Activated CD4-positive, alpha-beta memory T cell treated with anti-CD3 and anti-CD28 coated beads, Interleukin-2, amount 10 ng/mL, durations not matched to agents 7 days and 5 days (primary cell): ENCODE results near the gene AXIN1. TPM values are rescaled to one million over a fixed set of nuclear protein-coding genes. Genes with fewer than 3 reads are reported as not detected.
"Not testable (repeated sequence)": the region's sequence is repeated elsewhere in the genome, so short reads cannot be mapped to it uniquely, and the experiment has no call there.

ENCODE experiments used
- CTCF ChIA-PET: fragments of 350-600 bp; sonication (Branson Sonifier 250); formaldehyde crosslinking; loops from one replicate; lab custom pipeline; 2021; ENCODE audit warnings: antibody characterized with exemption, inconsistent platforms; lab: Charles Lee
- POLR2A ChIA-PET: fragments of 350-600 bp; sonication (Branson Sonifier 250); formaldehyde crosslinking; loops from one replicate; lab custom pipeline; 2021; ENCODE audit warnings: antibody characterized with exemption; lab: Charles Lee
- DNase-seq: peaks from one replicate; pipeline ENCODE4 v3.0.0-alpha.2; 2020
- H3K27ac Mint-ChIP-seq: one replicate; pipeline ENCODE4 v1.8.0; 2021; ENCODE audit warnings: mild to moderate bottlenecking, mixed read lengths
- H3K27me3 Mint-ChIP-seq: one replicate; pipeline ENCODE4 v1.8.0; 2021; ENCODE audit warnings: mixed read lengths
- H3K36me3 Mint-ChIP-seq: one replicate; pipeline ENCODE4 v1.8.0; 2021; ENCODE audit warnings: low read depth, mixed read lengths
- H3K4me1 Mint-ChIP-seq: one replicate; pipeline ENCODE4 v1.8.0; 2021; ENCODE audit warnings: mixed read lengths
- H3K4me3 Mint-ChIP-seq: one replicate; pipeline ENCODE4 v1.8.0; 2021; ENCODE audit warnings: mild to moderate bottlenecking, mixed read lengths
- H3K9me3 Mint-ChIP-seq: one replicate; pipeline ENCODE4 v1.8.0; 2021; ENCODE audit warnings: mixed read lengths
- total RNA-seq, 2 experiments: library from RNA; stranded (reverse); gene quantifications; one replicate each; pipeline ENCODE4 v1.2.3, GENCODE V29; 2021

AXIN1 gene
- total RNA-seq, 2 experiments from 2014 or later: 25.4 to 25.7 TPM

DNA sequence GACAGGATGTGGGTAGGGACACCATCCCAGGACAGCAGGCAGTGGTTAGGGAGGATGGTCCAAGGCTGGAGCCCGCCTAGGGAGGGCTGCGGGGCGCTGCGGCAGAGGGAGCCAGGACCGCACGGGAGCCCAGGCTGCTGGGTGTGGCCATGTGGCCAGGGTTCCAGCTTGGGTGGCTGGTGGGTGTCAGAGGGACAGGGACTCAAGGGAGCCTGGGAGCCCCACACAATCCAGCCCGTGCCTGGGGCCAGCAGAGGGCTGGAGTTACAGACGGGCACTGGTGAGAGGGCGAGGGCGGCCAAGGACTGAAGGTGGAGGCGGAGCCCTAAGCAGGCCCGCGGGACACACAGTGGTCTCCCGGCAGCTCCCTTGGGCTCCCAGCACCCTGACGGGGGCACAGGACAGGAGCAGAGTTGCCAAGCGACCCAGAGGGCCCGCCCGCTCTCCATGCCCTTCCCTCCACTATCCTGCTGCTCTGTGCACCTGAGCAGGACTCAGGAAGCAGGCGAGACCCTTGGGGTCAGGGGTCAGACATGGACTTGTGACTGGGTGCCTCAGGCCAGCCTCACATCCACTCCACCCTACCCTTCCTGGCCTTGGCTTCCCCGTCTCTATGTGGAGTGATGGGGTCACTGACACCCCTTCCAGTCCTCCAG lies 10.7 kb upstream of the AXIN1 start:
- POLR2A ChIA-PET: interaction anchor here (1.5 kb wide), 1 partner anchor 10 kb away, joined by 3 read pairs; no protein-coding TSS in a partner anchor
- no peaks in the 10 kb centered on the region for H3K27me3 Mint-ChIP-seq
- H3K36me3 Mint-ChIP-seq: peaks cover 5% of the 10 kb centered on the region
- peaks cover 5% of the 10 kb centered on the region for H3K4me1 Mint-ChIP-seq
- no peak overlapping the region for H3K27ac Mint-ChIP-seq
- H3K9me3 Mint-ChIP-seq: no peaks in the 10 kb centered on the region
- no peak for DNase-seq
- CTCF ChIA-PET: interaction anchor here (0.8 to 3.5 kb wide), 4 partner anchors 128 to 266 kb away, joined by 3 to 24 read pairs (median 14); partner anchors contain the start of gene FAM234A
- H3K4me3 Mint-ChIP-seq: no peak overlapping the region

DNA sequence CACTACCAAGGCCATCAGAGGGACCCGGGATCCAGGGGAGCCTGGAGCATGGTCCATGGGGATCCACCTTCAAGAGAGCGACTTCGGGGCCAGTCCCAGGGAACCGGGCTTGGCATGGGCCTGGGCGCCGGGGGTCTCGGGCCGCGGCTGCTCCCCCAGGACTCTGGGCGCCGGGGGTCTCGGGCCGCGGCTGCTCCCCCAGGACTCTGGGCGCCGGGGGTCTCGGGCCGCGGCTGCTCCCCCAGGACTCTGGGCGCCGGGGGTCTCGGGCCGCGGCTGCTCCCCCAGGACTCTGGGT lies 10.1 kb upstream of the AXIN1 start:
- ChIA-PET CTCF (interaction anchor here (0.5 to 3.5 kb wide), 13 partner anchors 13 to 309 kb away, joined by 3 to 24 read pairs (median 4); partner anchors contain the start of genes FAM234A, POLR3K and SNRNP25), POLR2A (interaction anchor here (1.0 to 1.5 kb wide), 3 partner anchors 9 to 258 kb away, joined by 3 to 5 read pairs (median 3); no protein-coding TSS in a partner anchor)
- not testable (repeated sequence) for H3K4me1 Mint-ChIP-seq, H3K27ac Mint-ChIP-seq, DNase-seq, H3K9me3 Mint-ChIP-seq, H3K36me3 Mint-ChIP-seq, H3K27me3 Mint-ChIP-seq, H3K4me3 Mint-ChIP-seq

DNA sequence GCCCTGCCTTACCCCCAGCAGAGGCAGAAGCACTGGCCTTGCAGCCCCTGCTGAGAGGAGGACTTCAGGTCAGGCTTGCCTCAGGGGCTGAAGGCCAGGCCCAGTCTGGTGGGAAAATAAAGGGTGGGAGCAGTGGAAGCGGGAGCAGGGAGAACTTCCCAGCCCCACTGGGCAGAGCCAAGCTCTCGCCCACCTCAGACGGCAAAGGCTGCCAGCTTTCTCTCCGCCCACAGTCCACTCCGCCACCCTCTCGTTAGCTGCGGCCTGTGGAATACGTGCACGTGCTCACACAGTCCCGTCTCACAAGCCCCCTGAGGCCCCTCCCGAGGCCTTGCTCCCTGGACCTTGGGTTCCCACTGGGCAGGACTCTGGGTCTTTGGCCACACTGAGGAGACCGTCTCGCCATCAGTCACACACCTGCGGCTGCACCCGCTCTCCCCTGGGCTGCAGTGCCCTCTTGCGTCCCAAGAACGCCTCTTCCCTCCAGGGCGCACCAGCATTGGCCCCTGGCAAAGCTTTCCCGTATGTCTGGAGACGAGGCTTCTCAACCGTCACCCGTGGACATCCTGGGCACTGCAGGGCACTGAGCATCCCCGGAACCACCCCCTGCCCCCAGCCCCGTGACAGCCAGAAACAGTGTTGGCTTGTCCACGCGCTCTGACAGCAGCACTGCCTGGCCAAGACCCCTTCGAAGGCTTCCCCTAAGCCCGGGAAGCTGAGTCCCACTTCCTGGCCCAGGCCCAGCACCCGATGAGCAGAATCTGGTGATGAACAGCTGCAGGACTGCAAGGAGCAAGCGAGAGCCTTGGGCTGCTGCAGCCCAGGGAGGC lies 9.6 kb upstream of the AXIN1 start:
- no peak overlapping the region for H3K4me3 Mint-ChIP-seq
- H3K27ac Mint-ChIP-seq: no peak overlapping the region
- H3K4me1 Mint-ChIP-seq: peaks cover 5% of the 10 kb centered on the region
- H3K36me3 Mint-ChIP-seq: peaks cover 2% of the 10 kb centered on the region
- H3K9me3 Mint-ChIP-seq: no peaks in the 10 kb centered on the region
- DNase-seq: peak; percentile 81
- CTCF ChIA-PET: interaction anchor here (0.5 to 3.5 kb wide), 16 partner anchors 8 to 309 kb away, joined by 3 to 24 read pairs (median 4); partner anchors contain the start of genes FAM234A, MRPL28, POLR3K and SNRNP25
- POLR2A ChIA-PET: interaction anchor here (1.0 to 1.5 kb wide), 3 partner anchors 9 to 258 kb away, joined by 3 to 5 read pairs (median 3); no protein-coding TSS in a partner anchor
- H3K27me3 Mint-ChIP-seq: no peaks in the 10 kb centered on the region

DNA sequence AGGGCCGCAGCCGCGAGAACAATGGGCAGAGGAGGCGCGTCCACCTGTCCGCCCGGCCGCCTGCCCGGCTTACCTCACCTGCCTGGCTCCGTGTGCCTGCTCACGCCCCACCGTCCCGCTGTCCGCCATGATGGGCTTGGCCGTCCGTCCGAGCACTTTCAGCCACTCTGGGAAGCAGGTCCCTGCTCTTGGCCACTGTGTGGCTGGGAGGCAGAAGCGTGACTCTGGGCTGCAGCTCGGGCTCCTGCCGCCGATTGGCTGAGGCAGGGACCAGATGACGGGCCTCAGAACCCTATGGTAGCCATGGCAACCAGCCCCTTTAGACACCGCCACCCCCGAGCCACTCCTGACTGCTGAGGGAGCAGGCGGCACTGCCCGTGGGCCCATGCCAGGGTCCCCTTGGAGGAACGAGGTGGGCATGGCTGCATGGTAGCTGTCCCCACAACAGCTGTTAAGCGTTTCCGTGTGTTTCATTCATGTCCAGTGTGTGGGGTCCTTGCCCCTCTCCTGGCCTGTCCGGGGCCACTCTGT lies 8.9 kb upstream of the AXIN1 start:
- no peak for DNase-seq
- Mint-ChIP-seq H3K9me3 (no peaks in the 10 kb centered on the region), H3K4me3 (no peak overlapping the region), H3K27ac (no peak overlapping the region), H3K4me1 (peaks cover 5% of the 10 kb centered on the region), H3K36me3 (no peaks in the 10 kb centered on the region), H3K27me3 (no peaks in the 10 kb centered on the region)
- CTCF ChIA-PET: interaction anchor here (0.6 to 3.5 kb wide), 8 partner anchors 9 to 296 kb away, joined by 3 to 24 read pairs (median 6); partner anchors contain the start of genes FAM234A and MRPL28
- POLR2A ChIA-PET: no interaction called here

DNA sequence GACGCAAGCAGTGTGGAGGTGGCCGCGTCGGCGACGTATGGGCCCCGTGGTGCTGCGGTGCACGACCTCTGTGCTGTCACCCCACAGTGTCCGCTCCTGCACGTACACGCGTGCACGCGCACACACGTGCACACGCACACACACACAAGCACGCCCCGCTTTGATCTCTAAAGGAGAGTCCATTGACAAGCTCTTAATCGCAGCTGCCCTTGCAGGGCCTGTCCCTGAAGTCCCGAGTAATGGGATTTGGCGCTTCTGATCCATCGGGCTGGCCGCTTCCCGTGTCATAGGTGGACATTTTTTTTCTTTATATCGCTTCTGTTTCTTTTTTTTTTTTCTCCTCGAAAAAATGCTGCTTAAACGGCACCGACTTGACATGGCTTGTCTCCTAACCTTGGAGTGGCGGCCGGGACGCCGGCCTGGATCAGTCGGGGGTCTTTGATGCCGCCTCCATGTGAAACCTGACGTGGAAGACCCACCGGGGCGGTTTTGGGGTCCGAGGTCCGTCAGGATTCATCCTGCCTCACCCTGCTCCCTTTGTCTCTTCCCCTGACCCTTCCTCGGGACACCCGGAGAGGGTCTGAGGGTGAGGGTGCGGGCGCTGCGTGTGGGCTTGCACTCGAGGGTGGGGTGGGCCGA lies 8.3 kb upstream of the AXIN1 start:
- H3K4me3 Mint-ChIP-seq: no peak overlapping the region
- H3K27me3 Mint-ChIP-seq: no peaks in the 10 kb centered on the region
- POLR2A ChIA-PET: no interaction called here
- no peak overlapping the region for H3K27ac Mint-ChIP-seq
- H3K36me3 Mint-ChIP-seq: no peaks in the 10 kb centered on the region
- peaks cover 5% of the 10 kb centered on the region for H3K4me1 Mint-ChIP-seq
- CTCF ChIA-PET: interaction anchor here (1.1 to 3.5 kb wide), 5 partner anchors 125 to 295 kb away, joined by 3 to 24 read pairs (median 10); partner anchors contain the start of gene FAM234A
- no peak for DNase-seq
- H3K9me3 Mint-ChIP-seq: no peaks in the 10 kb centered on the region

DNA sequence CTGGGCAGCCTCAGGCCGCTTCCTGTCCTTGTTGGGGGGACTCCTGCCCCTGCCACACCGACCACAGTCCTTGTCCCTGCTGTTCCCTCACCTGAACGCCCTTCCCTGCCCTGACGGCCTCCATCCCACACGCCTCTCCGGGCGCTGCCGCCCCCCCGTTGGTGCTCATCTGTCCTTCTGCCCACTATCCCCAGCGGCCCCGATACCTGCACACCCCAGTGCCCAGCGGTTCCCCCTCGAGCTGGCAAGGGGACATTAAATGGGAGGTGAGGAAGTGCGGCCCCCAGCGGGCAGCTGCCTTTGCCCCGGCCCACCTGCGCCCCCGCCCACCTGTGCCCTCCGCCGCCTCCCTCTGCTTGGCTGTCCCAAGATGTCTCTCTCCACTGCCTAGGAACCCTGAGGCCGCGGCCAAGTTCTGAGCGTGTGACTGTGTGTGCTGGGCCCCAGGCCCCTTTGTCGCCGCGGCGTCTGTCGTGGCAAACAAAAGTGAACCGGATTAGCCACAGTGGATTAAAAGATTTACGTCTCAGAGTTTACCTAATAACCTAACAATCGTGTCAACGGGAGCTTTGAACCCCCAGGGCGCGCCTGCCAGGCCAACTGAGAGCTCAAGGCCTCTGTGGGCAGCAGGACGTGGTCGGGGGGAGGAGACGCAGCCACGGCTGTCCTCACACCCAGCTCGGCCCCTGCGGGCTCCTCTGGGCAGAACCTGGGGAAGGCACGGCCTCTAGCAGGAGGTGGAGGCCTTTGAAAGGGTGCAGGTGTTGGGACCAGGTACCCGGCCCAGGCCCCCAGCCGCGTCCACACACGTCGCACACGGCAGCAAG lies 7.6 kb upstream of the AXIN1 start:
- ChIA-PET POLR2A (no interaction called here), CTCF (interaction anchor here (3.2 to 3.5 kb wide), 2 partner anchors 125 to 242 kb away, joined by 10 to 17 read pairs; partner anchors contain the start of gene FAM234A)
- no peaks in the 10 kb centered on the region for H3K36me3 Mint-ChIP-seq
- no peaks in the 10 kb centered on the region for H3K9me3 Mint-ChIP-seq
- H3K4me3 Mint-ChIP-seq: no peak overlapping the region
- no peaks in the 10 kb centered on the region for H3K27me3 Mint-ChIP-seq
- DNase-seq: no peak
- H3K27ac Mint-ChIP-seq: no peak overlapping the region
- H3K4me1 Mint-ChIP-seq: peaks cover 11% of the 10 kb centered on the region

DNA sequence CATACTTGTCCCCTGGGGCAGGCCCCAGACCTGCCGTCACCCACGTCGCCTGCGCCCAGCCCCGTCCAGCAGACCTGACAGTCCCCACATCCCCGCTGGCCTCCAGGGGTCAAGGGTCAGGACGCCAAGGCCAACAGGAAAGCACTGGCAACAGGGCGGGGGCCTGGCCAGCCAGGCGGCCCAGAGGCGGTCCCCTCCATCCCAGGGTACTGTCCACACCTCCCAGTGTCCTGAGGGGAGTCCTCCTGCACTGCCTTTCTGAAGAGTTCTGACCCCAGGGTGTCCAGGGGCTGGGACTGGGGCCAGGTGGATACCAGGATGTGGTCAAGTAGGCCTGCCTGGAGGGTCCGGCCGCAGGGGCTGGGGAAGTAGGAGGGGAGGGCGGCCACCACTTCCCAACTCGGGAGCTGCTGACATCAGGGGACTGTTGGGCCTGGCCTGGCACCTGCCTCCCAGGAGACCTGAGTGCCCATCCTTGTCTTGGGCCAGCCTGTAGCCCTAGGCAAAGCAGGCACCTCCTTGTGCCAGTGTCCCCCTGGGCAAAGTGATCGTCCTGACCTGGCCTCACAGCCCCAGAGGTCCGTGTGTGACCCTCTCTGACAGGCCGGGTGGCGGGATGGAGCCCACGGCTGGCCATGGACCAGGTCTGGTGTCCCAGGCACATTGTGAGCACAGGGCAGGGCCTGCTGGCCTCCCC lies 6.7 kb upstream of the AXIN1 start:
- H3K9me3 Mint-ChIP-seq: no peaks in the 10 kb centered on the region
- no peaks in the 10 kb centered on the region for H3K27me3 Mint-ChIP-seq
- ChIA-PET CTCF (interaction anchor here (3.5 kb wide), 1 partner anchor 241 kb away, joined by 17 read pairs; no protein-coding TSS in a partner anchor), POLR2A (no interaction called here)
- H3K36me3 Mint-ChIP-seq: no peaks in the 10 kb centered on the region
- H3K4me3 Mint-ChIP-seq: no peak overlapping the region
- H3K4me1 Mint-ChIP-seq: peaks cover 18% of the 10 kb centered on the region
- H3K27ac Mint-ChIP-seq: no peak overlapping the region
- no peak for DNase-seq

DNA sequence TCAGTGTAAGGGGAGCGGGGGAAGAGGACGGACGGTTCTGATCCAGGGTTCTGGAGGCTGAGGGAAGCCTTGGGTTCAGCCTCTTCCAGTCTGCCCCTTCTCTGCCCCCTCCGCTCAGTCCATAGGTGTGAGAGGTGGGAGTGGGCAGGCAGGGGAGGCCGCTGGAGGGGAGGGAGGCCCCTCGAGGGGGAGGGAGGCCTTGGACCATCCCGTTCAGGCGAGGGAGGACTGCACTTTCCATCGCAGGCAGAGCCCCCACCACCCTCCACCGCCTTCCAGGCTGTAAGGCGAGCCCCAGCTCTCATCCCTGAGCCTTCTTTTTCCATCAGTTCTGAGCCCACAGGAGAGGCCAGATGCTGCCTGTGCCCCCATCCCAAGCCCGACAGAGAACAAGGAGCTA lies 4.2 kb upstream of the AXIN1 start:
- Mint-ChIP-seq H3K36me3 (no peaks in the 10 kb centered on the region), H3K9me3 (no peaks in the 10 kb centered on the region), H3K27me3 (no peaks in the 10 kb centered on the region), H3K4me3 (no peak overlapping the region), H3K27ac (no peak overlapping the region), H3K4me1 (peaks cover 20% of the 10 kb centered on the region)
- DNase-seq: no peak
- POLR2A ChIA-PET: interaction anchor here (0.8 to 1.4 kb wide), 2 partner anchors 11 to 128 kb away, joined by 3 to 5 read pairs; no protein-coding TSS in a partner anchor
- CTCF ChIA-PET: interaction anchor here (1.6 kb wide), 1 partner anchor 250 kb away, joined by 6 read pairs; no protein-coding TSS in a partner anchor

DNA sequence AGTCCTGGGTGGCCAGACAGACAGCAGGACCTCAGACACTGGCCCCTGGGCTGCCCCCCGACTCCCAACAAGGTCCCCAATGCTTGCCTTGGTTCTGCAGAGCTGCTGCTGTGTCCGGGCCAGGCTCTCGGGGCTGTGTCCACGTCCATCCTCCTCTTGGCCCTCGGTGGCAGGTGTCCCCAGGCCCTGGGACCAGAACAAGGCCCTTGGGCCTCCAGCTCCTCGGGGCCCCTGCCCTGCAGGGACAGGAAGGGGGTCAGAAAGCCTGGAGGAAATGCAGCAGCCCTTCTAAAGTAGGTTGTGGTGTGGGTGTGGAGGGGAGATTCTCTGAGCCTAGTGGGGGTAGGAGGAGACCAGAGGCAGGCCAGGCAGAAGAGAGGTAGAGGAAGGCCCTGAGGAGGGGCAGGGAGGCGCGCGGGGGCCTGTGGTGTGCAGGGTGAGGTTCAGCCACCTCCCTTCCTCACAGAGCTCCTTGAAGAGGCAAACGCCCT lies 2.5 kb upstream of the AXIN1 start:
- Mint-ChIP-seq H3K36me3 (peaks cover 7% of the 10 kb centered on the region), H3K4me1 (peaks cover 32% of the 10 kb centered on the region), H3K27ac (peak overlapping the region; percentile 78), H3K27me3 (no peaks in the 10 kb centered on the region), H3K4me3 (peak overlapping the region; percentile 56), H3K9me3 (no peaks in the 10 kb centered on the region)
- POLR2A ChIA-PET: interaction anchor here (0.8 to 2.5 kb wide), 3 partner anchors 10 to 127 kb away, joined by 3 to 9 read pairs (median 3); no protein-coding TSS in a partner anchor
- CTCF ChIA-PET: interaction anchor here (1.4 to 1.6 kb wide), 2 partner anchors 248 to 258 kb away, joined by 5 to 6 read pairs; no protein-coding TSS in a partner anchor
- DNase-seq: peak; percentile 40

DNA sequence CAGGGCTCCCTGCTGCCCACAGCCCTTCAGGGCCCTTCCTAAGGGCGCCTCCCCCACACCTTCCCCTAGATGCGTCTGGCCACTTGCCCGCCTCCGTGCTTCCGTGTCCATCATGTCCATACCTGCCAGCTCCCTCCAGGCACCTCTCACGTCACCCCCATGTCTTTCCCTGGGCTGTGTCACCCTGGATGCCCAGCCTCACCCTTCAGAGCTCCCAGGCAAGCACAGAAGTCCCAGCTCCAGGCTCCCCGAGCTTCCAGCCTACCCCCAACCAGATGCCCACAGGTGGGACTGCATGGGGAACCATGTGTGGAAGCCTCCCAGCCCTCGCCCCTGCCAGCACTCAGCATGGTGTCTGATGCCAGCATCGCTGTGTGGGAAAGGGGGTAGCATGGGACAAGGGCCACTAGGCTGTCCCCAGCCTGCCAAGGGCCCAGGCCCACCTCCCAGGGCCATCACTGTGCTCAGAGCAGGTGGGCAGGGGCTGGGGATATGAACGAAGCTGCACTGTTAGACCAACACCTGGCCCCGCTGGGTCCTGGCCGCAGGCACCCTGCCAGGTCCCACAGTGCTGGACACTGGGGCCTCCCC lies 1.9 kb upstream of the AXIN1 start:
- peaks cover 38% of the 10 kb centered on the region for H3K4me1 Mint-ChIP-seq
- ChIA-PET CTCF (no interaction called here), POLR2A (interaction anchor here (0.8 to 2.5 kb wide), 3 partner anchors 10 to 126 kb away, joined by 3 to 9 read pairs (median 3); no protein-coding TSS in a partner anchor)
- no peak overlapping the region for H3K27ac Mint-ChIP-seq
- peak overlapping the region; percentile 39 for H3K4me3 Mint-ChIP-seq
- no peak for DNase-seq
- no peaks in the 10 kb centered on the region for H3K27me3 Mint-ChIP-seq
- H3K9me3 Mint-ChIP-seq: no peaks in the 10 kb centered on the region
- H3K36me3 Mint-ChIP-seq: peaks cover 13% of the 10 kb centered on the region
